Esophagus muscularis mucosa (tissue), 4 donors: Measurements from ENCODE around the gene TSBP1.

Experiments
- CTCF ChIP-seq, 3 experiments: fragments of 200-600 bp in 2 of 3; fragments of 450-650 bp in 1 of 3; sonication (generic) in 2 of 3; IDR thresholded peaks; one replicate each; pipeline ENCODE4 v1.5.1; 2017 to 2019; ENCODE audit warnings: antibody characterized with exemption in 3 of 3, mild to moderate bottlenecking in 2 of 3, moderate library complexity in 1 of 3
- EP300 ChIP-seq: sonication (generic); formaldehyde crosslinking; IDR thresholded peaks from one replicate; pipeline ENCODE4 v1.6.1; 2017; ENCODE audit warnings: antibody characterized with exemption
- POLR2A ChIP-seq: fragments of 450-650 bp; IDR thresholded peaks from one replicate; pipeline ENCODE4 v1.6.1; 2017; ENCODE audit warnings: antibody characterized with exemption, moderate library complexity, mild to moderate bottlenecking, low read depth
- POLR2AphosphoS5 ChIP-seq, 2 donors: sonication (generic); formaldehyde crosslinking; IDR thresholded peaks; one replicate each; pipeline ENCODE4 v1.6.1; 2017; ENCODE audit warnings: antibody characterized with exemption in 2 of 2

GRCh38 chr6:32401284-32401963 is 29.7 kb upstream of the TSBP1 start:
- no peak for TF ChIP-seq CTCF (IDR thresholded peaks at IDR 0.05)
- TF ChIP-seq POLR2A, result no peak
- no peak for TF ChIP-seq POLR2AphosphoS5 (IDR thresholded peaks at IDR 0.05)
- no peak for TF ChIP-seq EP300
